UCSD-AML1 (cell line): ENCODE measurements around the gene TGFB1I1.
"Not testable (repeated sequence)": the region's sequence is repeated elsewhere in the genome, so short reads cannot be mapped to it uniquely, and the experiment has no call there.

Experiments used
- DNase-seq: peaks from one replicate; lab custom pipeline; 2025; ENCODE audit not compliant: unreplicated experiment; lab: John Stamatoyannopoulos, UW

TGFB1I1 gene

DNA sequence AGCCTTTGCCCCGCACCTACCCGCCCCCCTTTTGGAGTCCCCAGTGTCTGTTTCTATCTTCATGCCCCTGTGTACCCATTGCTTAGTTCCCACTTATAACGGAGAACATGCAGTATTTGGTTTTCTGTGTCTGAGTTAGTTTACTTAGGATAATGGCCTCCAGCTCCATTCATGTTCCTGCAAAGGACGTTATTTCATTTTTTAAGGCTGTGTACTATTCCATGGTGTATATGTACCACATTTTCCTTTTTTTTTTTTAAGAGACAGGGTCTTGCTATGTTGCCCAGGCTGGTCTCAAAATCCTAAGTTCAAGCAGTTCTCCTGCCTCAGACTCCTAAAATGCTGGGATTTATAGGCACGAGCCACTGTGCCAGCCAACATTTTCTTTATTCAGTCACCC, 4.1 kb upstream of the TGFB1I1 start:
- no peak for DNase-seq

DNA sequence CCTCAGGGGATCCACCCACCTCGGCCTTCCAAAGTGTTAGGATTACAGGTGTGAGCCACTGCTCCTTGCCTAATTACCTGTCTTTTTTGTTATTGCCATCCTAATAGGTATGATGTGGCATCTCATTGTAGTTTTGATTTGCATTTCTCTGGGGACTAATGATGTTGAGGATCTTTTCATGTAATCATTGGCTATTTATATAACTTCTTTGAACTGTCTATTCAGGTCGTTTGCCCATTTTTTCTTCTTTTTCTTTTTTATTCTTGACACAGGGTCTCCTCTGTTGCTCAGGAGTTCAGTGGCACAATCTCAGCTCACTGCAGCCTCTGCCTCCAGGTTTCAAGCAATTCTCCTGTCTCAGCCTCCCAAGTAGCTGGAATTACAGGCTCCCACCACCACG, 1.3 kb upstream of the TGFB1I1 start:
- DNase-seq: no peak

DNA sequence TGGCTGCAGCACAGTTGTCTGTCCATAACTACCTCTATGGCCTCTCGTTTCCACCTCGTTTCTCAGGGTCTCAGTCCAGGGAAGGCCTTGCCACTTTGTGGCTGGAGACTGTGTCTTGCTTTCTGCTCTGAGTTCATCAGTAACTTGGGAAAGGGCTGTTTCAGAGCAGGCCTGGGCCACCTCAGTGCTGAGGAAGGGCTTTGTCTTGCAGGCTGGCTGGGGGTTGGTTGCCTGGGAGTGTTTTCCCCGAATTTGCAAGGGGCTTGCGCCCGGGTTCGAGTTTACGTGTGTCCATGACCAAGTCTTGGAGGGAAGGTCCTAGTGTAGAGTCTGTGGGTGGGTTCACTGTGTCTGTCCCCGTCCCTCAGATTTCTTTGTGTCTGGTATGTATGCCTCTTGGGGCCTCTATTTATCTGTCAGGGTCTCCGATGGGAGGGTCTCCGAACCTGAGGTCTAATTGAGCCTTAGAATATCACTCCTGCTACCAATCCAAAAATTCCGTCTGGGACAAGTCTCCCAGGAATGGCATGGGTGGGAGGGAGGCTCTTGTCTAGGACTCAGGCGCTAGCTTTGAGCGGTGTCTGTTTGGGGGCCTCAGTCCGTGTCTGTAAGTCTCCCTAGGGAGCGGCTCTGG, 594 bp upstream of the TGFB1I1 start:
- DNase-seq: no peak

DNA sequence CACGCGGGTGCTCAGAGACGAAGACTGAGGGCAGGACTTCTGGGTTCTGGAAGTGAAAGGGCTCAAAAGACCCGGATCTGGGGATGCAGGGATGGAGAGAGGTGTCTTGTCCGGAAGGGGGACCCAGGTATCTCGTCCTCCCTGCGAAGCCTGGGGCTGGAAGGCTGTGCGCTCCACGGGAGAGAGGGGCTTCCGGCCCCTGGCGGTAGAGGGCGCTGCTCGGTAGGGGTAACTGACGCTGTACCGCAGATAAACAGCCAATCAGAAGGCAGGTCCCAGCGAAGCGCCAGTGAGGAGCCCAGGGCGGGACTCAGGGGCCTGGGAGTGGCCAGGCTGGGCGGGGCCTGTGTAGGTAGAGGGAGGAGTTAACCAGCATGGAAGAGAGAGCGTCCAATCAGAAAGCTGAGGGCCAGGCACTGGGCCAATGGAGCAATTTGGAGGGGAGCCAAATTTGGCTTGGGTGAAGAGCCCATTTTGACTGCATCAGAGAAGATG, 804 bp downstream of the TGFB1I1 start:
- DNase-seq: no peak

DNA sequence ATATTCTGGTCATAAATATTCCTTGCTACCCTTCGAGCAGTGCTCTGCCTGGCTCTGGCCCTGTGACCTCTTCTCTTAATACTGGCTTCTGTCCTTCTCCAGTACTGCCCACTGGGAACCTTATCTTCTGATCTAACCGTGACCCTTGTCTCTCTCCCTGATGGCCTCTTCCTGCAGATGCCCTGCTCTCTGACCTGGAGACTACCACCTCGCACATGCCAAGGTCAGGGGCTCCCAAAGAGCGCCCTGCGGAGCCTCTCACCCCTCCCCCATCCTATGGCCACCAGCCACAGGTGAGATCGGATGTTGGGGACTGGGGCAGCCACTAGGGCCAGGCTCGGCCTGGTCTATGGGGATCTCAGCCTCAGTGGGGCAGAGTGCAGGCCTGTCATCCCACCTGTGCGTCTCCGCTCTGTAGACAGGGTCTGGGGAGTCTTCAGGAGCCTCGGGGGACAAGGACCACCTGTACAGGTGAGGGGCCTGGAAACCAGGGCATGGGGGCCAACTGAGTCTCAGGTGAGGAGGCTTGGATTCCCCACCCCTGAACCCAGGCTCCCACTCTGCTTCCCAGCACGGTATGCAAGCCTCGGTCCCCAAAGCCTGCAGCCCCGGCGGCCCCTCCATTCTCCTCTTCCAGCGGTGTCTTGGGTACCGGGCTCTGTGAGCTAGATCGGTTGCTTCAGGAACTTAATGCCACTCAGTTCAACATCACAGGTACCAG, 1.5 kb downstream of the TGFB1I1 start:
- DNase-seq: no peak

DNA sequence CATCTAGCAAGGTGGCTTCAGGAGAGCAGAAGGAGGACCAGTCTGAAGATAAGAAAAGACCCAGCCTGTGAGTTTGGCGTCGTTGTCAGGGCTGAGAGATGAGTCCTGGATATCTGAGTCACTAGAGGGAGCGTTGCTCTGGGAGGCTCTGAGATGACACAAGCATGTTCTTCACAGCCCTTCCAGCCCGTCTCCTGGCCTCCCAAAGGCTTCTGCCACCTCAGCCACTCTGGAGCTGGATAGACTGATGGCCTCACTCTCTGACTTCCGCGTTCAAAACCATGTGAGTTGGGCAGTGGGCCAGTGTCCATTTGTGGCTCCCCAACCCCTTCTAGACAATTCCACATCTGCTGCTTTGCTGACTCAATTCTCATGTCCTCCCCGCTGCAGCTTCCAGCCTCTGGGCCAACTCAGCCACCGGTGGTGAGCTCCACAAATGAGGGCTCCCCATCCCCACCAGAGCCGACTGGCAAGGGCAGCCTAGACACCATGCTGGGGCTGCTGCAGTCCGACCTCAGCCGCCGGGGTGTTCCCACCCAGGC, 2.3 kb downstream of the TGFB1I1 start:
- DNase-seq: no peak

DNA sequence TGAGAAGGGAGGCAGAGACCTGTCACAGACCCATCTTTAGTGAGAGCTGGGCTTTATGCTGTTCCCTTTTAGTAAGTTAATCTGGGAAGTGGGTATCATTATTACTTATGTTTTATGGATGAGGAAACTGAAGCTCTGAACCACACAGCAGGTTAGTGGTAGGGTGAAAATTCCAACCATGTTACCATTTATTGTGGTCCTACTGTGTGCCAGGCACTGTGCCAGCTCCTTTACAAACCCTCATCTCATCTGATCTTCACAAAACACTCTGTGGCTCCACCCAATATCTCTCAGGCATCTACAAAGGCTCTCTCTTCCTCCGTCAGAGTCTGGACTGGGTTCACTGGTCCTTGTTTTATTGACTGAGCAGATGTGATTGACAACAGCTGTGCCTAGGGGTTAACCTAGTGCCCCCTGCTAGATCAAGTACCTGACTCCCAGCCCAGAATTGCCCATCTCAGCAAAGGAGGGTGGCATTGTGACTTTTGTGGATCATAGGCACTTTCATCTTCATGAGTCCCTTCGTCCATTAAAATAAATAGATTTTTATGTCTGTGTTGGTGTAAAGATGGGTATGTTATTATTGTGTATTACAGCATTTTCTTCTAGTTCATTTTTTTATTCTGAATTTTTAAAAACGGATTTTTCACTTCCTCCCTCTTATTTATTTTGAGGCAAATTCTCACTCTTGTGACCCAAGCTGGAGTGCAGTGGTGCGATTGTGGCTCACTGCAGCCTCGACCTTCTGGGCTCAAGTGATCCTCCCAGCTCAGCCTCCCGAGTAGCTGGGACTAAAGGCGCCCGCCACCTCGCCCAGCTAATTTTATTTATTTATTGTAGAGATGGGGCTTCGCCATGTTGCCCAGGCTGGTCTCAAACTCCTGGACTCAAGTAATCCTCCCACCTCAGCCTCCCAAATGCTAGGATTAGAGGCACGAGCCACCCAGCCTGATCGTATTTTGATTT, 3.1 kb downstream of the TGFB1I1 start:
- no peak for DNase-seq

DNA sequence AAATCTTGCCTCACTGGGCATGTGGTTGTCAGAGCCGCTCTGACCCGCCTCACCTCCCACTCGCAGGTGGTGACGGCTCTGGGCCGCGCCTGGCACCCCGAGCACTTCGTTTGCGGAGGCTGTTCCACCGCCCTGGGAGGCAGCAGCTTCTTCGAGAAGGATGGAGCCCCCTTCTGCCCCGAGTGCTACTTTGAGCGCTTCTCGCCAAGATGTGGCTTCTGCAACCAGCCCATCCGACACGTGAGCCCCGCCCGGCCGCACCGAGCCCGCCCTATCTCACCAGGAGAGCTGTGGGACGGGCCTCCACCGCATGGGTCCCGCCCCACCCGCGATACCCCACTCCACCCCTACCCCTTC, 4.0 kb downstream of the TGFB1I1 start:
- DNase-seq: no peak

DNA sequence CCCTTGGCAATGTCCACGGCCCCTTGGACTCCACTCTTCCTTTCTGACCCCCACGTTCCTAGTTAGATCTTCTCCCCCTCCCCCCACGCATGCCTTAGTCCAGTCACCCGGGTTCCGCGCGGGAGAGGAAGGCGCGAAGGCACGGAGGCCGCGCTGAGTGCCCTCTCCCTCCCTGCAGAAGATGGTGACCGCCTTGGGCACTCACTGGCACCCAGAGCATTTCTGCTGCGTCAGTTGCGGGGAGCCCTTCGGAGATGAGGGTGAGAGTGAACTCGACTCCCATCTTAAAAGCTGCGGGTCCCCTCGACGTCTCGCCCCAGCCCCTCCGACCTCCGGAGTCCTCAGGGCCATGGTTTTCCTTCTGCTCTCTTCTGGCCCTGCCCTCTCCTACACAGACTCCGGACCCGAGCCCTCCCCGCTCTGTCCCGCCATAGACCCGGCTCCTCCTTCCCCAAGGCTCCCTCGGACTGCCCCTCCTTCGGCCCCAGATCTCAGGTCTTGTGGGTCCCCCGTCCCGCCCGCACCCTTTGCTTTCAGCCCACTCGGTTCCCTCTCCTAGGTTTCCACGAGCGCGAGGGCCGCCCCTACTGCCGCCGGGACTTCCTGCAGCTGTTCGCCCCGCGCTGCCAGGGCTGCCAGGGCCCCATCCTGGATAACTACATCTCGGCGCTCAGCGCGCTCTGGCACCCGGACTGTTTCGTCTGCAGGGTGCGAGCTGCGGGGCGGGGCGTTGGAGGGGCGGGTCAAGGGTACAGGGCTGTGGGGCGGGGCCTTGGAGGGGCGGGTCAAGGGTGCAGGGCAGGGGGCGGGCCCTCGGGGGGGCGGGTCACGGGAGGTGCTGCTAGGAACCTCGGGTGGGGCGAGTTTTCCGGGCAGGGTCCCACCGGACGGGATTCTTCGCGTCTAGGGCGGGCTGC, 4.6 kb downstream of the TGFB1I1 start:
- DNase-seq: no peak

DNA sequence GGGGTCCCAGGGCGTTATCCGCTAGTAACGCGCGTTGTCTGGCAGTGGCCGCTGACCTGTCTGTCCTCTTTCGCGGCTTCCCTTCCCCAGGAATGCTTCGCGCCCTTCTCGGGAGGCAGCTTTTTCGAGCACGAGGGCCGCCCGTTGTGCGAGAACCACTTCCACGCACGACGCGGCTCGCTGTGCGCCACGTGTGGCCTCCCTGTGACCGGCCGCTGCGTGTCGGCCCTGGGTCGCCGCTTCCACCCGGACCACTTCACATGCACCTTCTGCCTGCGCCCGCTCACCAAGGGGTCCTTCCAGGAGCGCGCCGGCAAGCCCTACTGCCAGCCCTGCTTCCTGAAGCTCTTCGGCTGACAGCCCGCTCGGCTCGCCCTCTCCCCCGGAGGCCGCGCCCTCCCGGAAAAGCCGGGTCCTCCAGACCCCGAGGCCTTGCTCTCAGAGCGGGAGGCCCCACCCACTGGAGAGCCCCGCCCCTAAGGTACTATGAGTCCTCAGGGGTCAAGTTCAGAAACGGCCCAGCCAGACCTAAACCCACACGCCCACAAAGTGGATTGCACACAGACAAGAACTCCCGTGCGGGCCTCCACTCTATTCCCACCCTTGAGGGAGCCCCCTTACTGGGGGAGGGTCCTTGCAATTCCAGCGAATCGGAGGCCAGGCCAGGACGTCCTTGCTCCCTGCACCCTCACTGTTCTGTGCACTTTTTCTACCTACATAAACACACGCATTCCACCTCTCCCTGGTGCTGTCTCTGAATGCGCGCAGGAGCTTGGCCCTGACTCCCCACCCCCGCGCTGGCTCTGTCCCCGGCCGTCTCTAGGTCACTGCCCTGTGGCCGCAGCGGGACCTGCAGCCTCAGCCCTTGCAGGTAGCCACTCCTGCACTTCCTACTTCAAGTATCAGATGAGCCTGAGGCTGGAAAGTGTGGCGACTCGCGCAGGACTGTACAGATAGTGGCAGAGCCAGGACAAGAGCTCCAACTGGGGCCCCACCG, 5.6 kb downstream of the TGFB1I1 start:
- no peak for DNase-seq

DNA sequence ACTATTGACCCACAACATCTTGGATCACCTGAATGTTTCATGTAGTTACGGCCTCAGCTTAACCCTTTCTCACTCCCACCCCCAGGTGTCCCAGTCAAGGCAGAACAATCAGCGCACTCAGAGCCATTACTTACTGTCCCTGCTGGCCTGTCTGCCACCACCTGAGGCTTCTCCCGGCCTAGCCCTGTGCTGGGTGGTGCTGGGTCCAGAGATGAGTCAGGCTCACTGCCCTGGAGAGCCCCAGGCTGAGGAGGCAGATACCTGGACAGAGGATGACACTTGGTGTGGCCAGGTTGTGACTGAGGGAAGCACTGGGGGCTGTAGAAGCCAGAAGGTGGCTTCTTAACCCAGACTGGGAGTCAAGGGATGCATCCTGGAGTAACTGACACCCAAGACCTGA, 7.0 kb downstream of the TGFB1I1 start:
- no peak for DNase-seq

DNA sequence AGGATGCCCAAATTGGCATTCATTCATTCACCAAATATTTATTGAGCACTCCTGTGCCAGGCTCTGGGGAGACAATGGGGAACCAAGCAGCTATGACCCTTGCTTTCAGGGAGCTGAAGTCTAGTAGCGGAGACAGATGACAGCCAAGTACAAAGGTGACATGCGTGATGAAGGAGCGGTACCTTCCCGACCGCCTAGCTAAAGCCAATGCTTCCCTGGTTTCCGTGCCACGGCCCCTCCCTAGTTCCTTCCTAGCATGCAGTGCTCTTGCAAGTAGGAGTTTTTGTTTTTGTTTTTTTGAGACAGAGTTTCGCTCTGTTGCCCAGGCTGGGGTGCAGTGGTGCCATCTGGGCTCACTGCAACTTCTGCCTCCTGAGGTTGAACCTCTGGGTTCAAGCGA, 7.8 kb downstream of the TGFB1I1 start:
- DNase-seq: no peak

DNA sequence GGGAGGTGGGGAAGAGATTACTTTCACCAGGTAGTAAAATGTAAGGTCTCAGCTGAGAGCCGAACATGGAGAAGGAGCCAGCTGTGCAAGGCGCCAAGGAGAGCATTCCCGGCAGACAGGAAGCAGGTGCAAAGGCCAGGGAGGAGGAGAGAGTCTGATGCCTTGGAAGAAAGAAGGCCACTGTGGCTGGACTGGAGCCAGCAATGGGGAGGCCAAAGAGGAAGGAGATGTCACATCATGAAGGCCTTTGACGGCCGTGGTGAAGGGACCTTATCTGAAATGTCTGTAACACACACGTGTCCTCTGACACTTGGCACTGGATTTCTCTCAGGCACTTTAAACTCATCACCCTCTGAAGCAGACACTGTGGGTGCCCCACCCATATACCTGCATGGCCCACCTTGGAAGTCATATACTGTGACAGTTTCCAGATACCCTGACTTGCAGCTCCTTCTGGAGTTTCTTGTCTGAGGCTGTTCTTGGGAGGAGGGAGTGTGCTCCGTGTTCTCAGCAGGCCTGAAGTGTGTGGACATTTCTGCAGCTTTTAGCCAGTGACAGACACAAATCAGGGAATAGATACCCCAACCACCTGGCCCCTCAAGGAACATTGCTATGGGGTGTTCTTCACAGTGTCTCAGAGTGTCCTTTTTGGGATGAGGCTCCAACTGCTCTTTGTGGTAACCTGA, 9.0 kb downstream of the TGFB1I1 start:
- peak; percentile 65 for DNase-seq

DNA sequence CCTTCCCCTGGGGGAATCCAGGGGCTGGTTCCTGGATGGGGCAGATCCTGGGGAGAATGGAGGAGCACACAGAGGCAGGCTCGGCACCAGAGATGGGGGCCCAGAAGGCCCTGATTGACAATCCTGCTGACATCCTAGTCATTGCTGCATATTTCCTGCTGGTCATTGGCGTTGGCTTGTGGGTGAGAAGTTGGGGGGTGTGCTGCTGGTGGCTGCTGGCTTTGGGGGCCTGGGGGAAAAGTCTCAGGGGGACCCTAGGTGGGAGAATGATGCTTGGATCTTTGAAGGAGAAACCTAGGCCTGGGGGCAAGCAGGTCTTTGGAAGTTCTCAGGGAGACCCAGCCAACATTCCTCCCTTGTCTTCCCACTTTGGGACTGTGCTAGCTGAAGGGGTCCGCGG, 11.1 kb downstream of the TGFB1I1 start, which contains the start of gene SLC5A2:
Gene SLC5A2, plus strand, starts transcription at position 43 of the 400 bp plus-strand sequence. Its CDS starts 14 bp downstream, at position 57.
- DNase-seq: no peak

DNA sequence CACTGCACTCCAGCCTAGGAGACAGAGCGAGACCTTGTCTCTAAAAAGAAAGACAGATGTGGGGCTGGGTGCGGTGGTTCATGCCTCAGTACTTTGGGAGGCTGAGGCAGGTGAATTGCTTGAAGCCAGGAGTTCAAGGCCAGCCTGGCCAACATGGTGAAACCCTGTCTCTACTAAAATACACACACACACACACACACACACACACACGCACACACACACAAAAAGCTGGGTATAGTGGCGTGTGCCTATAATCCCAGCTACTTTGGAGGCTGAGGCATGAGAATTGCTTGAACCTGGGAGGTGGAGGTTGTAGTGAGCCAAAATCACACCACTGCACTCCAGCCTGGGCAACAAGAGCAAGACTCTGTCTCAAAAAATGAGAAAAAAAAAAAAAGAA, 12.1 kb downstream of the TGFB1I1 start:
- DNase-seq: not testable (repeated sequence)

DNA sequence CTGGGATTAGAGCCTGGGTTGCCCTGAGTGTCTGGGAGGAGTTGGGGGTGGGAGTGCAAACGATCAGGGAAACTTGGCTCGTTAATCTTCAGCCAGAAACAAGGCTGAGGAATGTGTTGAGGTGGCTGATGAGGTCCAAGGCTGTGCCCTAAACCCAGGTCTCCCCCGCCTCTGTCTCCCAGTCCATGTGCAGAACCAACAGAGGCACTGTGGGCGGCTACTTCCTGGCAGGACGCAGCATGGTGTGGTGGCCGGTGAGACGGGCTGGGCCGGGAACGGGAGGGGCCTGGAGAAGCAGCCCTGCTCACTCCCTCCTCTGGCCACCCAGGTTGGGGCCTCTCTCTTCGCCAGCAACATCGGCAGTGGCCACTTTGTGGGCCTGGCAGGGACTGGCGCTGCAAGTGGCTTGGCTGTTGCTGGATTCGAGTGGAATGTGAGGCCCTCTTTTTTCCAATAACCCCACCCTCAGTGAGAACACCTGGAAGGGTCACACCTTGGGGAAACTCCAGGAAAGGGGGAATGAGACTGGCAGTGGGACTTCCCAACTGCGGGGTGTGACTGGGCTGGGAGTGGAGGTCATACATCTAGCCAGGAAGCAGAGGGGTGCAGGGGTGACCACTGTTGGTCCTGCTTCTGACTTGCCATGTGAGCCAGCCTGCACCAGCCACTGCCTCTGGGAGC, 12.7 kb downstream of the TGFB1I1 start:
- DNase-seq: peak; percentile 61

DNA sequence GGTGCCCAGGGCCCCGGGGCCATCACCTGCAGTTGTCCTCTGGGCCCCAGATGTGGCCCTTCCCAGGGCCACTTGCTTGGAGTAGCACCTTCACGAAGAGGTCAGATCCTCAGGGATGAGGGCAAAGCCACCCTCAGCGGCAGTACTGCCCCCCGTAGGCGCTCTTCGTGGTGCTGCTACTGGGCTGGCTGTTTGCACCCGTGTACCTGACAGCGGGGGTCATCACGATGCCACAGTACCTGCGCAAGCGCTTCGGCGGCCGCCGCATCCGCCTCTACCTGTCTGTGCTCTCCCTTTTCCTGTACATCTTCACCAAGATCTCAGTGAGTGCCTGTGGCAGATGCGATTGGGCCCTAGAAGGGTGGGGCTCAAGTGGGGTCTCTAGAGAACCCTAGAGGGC, 13.6 kb downstream of the TGFB1I1 start:
- no peak for DNase-seq

DNA sequence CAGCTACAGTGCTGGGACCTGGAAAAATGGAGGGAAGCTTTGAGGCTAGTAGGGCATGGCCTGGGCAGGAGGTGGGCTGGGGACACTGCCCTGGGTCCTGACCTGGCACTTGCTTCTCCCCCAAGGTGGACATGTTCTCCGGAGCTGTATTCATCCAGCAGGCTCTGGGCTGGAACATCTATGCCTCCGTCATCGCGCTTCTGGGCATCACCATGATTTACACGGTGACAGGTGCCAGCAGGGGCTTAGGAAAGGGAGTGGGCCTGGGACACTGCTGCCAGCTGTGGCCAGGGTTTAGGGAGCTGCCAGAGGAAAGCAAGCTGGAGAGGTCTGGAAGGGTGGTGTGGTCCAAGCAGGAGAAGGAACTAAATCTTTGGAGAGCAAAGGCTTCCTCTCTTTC, 14.1 kb downstream of the TGFB1I1 start:
- no peak for DNase-seq
